ENCODE measurements around the gene SH3RF1.

The SH3RF1 gene

DNA sequence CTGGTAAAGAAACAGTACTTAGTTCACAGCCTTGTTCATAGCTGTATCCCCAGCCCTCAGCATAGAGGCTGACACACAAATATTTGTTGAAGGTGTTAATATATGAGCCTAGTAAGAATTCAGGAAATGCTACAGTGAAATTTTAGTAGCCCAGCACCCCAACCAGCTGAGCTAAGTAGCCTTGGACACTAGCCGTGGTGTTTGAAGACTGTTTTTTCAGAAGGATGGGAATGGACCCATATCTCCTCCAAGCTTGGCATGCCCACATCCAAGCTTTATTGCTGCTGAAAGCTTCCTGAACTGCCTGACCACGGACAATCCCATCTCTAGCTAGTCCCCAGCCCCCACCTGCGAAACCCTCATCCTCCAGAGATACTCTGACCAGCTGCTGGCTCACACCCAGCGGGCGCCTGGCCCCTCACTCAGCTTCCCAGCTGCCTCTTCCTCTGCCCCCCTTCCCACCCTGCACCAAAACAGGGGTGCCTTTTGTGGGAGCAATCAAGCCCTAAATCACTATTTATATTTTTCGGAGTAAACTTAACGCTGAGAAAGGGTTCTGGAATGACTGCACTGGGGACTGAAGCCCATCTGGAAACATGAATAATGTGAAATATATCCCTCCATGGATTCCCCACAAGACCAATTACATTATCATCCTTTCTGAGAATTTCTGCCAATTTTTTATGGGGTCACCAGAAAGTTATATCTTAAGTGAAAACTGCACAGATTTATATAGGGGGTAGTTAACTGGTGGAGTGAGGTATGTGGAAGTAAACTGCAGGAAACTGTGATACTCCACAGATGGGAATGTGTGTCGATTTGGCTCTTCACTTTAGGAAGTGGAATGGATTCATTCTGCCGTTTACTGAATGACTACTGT, 219.6 kb downstream of the SH3RF1 start:
- Histone ChIP-seq H3K4me1 (ENCODE audit: insufficient read depth, low read length) (peaks cover 2% of the 10 kb centered on the region; the same call in 1 of the 2 replicates), H3K9ac (ENCODE audit: low read depth, low read length) (no peak overlapping the region), H3K9me3 (ENCODE audit: control insufficient read depth, insufficient read depth, low read length) (no peaks in the 10 kb centered on the region), H3K36me3 (ENCODE audit: insufficient read depth, low read length) (no peaks in the 10 kb centered on the region)

DNA sequence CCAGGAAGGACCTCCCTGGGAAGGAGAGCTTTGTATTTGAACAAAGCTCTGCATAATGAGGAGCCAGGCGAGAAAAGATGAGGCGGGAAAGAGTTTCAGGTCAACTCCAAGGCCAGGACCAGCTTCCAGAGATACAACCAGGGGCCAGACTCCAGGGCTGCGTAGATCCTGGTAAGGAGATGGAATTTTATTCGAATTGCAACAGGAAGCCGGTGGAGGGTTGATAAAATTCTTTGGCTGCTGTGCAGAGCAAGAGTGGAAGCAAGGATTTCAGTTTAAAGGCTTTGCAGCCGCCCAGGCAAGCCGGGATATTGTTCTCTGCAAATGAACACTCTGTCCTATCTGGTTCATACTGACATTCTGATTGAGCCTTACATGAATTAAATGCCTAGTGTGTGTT, 220.5 kb downstream of the SH3RF1 start:
- H3K4me1 ChIP-seq (ENCODE audit: insufficient read depth, low read length), result peaks cover 4% of the 10 kb centered on the region; the same call in 1 of the 2 replicates
- H3K36me3 ChIP-seq (ENCODE audit: insufficient read depth, low read length), result no peaks in the 10 kb centered on the region
- no peaks in the 10 kb centered on the region for H3K9me3 ChIP-seq (ENCODE audit: control insufficient read depth, insufficient read depth, low read length)
- no peak overlapping the region for H3K9ac ChIP-seq (ENCODE audit: low read depth, low read length)

DNA sequence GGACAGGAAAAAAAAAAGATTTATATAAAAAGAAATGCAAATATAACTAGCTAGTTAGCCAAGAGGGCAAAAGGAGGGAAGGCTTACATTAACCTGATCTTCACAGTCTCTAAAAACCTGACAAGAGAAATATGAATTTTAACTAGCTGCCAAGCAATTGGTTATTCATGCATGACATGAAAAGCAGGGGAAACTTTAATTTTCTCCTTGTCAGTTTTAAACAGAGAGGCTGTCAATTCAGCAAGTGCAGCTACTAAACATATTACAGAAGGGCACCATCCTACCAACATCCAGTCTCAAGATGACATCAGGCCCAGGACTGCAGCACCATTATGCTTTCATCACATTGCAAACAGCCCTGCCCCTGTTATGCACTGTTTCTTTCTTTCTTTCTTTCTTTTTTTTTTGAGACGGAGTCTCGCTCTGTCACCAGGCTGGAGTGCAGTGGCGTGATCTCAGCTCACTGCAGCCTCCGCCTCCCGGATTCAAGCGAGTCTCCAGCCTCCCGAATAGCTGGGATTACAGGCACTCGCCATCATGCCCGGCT, 221.8 kb downstream of the SH3RF1 start:
- Histone ChIP-seq H3K4me1 (ENCODE audit: insufficient read depth, low read length) (peaks cover 4% of the 10 kb centered on the region; the same call in 1 of the 2 replicates), H3K36me3 (ENCODE audit: insufficient read depth, low read length) (no peaks in the 10 kb centered on the region), H3K9ac (ENCODE audit: low read depth, low read length) (no peak overlapping the region), H3K9me3 (ENCODE audit: control insufficient read depth, insufficient read depth, low read length) (no peaks in the 10 kb centered on the region)

DNA sequence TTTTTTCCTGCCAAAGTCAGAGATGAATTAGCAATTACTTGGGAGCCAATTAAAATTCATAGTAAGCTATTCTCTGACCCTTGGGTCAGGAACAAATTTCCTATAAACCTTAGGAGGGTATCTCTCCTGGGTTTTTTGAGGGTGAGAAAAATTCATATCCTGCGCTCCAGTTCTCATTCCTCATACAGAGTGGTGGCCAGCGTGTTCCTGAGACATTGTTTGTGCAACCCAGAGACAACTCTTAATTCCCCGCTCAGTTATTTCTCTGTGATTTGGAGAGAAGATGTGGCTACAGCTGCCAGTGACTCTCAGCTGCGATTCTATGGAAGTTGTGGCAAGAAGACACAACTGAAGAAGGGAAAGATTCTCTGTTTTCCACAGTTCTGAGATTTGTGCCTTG, 222.8 kb downstream of the SH3RF1 start:
- peaks cover 4% of the 10 kb centered on the region; the same call in 1 of the 2 replicates for H3K4me1 ChIP-seq (ENCODE audit: insufficient read depth, low read length)
- no peaks in the 10 kb centered on the region for H3K9me3 ChIP-seq (ENCODE audit: control insufficient read depth, insufficient read depth, low read length)
- no peak overlapping the region for H3K9ac ChIP-seq (ENCODE audit: low read depth, low read length)
- H3K36me3 ChIP-seq (ENCODE audit: insufficient read depth, low read length), result no peaks in the 10 kb centered on the region

DNA sequence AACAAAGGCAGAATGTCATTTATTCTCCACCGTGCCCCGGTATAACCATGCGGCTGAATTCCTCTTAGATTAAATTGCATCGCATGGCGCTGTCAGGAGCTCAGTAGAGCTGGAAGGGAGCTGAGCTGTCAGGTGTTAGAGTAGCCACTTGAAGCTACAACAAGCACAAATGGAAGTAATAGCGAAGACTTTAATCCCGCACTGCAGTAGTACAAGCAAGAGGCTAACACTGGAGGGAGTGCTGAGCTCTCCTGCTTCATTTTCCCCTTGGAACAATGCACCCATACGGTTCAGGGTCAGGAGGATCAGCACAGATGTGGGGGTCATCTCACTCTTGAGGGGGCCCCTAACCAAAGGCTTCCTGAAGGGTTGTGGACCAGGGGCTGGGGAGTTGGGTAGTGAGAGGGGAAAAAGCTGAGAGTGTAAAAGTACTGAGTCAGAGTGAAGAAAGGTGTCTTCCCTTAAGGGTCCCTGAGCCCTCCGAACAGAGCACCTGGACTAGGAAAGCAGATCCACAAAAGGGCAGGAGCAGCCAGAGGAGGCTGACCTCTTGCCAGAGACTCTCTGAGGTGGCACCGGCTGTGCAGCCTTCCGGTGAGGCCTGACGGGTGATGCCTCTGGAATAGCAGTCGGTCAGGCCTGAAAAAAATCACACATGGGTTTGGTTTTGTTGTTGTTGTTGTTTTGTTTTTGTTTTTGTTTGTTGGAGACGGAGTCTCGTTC, 224.7 kb downstream of the SH3RF1 start:
- Histone ChIP-seq H3K36me3 (ENCODE audit: insufficient read depth, low read length) (no peaks in the 10 kb centered on the region), H3K4me1 (ENCODE audit: insufficient read depth, low read length) (peaks cover 4% of the 10 kb centered on the region; the same call in 1 of the 2 replicates), H3K9me3 (ENCODE audit: control insufficient read depth, insufficient read depth, low read length) (no peaks in the 10 kb centered on the region), H3K9ac (ENCODE audit: low read depth, low read length) (no peak overlapping the region)

DNA sequence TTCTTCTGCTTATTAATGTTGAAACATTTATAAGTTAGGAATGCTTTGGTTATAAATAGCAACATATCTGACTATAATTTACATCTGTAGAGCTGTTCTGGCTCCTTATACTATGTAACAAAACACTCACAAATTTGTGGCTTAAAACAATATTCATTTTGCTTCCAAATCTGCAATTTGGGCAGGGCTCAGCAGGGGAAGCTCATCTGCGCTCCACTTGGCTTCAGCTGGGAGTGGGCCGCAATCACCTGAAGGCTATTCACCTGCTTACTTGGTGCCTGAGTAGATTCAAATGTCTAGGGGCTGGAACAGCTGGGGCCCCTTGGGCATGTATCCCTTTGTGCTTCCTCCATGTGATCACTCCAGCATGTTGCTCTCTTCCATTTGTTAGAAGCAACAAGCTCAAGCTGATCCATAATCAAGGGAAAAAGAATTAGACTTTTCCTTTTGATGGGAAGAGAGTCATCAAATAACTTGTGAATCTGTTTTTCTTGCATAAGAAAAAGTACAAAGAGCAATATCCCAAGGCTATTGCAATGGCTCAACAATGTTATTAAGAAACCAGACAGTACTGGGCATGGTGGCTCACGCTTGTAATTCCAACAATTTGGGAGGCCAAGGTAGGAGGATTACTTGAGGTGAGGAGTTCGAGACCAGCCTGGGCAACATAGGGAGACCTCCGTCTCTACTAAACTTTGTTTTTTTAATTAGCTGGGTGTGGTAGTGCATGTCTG, 225.9 kb downstream of the SH3RF1 start:
- no peaks in the 10 kb centered on the region for H3K36me3 ChIP-seq (ENCODE audit: insufficient read depth, low read length)
- no peak overlapping the region for H3K9ac ChIP-seq (ENCODE audit: low read depth, low read length)
- peaks cover 4% of the 10 kb centered on the region; the same call in 1 of the 2 replicates for H3K4me1 ChIP-seq (ENCODE audit: insufficient read depth, low read length)
- no peaks in the 10 kb centered on the region for H3K9me3 ChIP-seq (ENCODE audit: control insufficient read depth, insufficient read depth, low read length)
